NOMO-1 treated with dmso at 0.1 percent for 144 hours (cell line): ENCODE results near the gene GEMIN4.
"Not testable (repeated sequence)": the region's sequence is repeated elsewhere in the genome, so short reads cannot be mapped to it uniquely, and the experiment has no call there.

Source experiments
- DNase-seq: peaks from one replicate; lab custom pipeline; 2025; ENCODE audit not compliant: unreplicated experiment; lab: John Stamatoyannopoulos, UW

The GEMIN4 gene

DNA sequence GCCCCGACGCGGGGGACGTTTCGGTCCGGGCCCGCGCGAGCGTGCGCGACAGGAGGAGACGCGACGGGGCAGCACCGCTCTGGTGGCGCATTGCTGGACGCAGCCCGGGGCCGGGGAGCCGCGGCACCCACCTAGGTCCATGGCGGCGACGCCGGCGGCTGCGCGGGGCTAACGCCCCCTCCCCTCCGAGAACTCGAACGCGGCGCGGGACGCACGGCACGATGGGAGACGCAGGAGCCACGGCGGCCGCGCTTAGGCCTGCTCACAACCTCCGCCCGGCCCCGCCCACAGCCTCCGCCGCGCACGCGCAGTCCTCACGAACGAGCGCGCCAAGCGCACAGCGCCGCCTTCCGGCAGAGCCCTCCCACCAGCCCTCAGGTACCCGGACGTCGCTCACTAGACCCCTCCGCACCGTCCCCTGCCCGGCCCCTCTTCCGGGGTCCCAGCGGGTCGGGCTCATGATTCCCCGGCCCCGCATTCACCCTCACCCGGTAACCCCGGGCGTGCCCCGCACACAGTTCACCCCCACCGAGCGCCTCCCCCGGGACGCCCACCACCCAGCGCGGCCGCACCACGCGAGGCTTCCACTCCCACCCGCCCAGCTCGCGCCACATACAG lies at the start of gene GEMIN4:
Gene GEMIN4, minus strand, starts transcription at position 263 of the 618 bp plus-strand sequence. Its CDS starts 122 bp downstream, at position 141.
- DNase-seq = peak; percentile 82

GRCh38 chr17:801660-802059 lies 49.6 kb upstream of the GEMIN4 start:
- no peak for DNase-seq

DNA sequence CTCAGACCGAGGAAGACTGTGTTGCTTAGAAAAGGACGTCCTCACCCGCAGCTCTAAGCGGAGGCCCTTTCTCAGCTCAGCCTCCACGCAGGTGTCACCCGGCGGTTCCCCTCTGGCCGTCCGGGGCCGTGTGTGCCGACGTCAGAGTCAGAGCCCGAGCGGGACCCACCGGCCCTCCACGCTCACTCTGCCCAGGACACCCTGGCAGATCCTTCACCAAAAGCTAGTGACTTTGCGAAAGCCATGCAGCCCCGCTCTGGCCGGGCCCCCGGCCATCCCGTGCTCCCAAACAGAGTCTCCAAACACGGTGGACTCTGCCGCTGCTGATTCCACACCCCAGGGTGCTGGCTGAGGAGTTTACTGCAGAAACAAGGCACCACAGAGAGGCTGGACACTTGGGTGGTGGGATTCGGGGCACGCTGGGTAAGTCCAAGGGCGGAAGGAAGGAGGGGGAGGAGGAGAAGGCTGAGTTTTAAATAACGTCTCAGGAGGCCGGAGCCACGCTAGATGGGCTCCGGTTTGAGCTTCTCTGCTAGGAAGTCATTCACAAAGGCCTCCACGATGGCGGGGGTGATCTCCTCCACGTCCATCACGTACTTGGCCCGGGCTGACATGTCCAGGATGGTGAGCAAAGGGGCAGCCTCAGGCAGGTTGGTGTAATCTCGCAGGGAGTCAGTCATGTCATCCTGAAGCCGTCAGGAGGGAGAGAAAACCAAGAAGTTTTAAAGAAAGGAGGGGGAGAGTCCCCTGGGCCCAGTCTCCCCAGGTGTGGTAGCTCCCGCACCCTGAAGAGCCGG lies 48.6 kb upstream of the GEMIN4 start:
- DNase-seq = no peak

DNA sequence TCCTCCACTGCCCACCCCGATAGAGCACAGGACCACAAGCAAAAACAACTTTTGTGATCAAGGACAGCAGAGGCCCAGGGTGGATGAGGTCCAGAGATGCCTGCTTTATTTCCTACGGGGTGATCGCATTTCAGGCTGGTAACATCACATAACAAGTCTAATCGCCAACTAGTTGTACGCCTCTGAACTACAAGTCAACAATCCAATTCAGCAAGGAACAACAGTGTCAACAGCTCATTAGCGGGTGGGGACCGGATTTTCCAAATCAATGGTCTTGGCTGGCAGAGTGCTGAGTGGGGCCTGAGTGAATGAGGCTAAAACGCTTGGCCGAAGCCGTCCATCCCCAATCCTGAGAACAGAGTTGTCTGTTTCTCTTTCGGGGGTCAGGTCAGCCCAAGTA lies 47.2 kb upstream of the GEMIN4 start:
- no peak for DNase-seq

DNA sequence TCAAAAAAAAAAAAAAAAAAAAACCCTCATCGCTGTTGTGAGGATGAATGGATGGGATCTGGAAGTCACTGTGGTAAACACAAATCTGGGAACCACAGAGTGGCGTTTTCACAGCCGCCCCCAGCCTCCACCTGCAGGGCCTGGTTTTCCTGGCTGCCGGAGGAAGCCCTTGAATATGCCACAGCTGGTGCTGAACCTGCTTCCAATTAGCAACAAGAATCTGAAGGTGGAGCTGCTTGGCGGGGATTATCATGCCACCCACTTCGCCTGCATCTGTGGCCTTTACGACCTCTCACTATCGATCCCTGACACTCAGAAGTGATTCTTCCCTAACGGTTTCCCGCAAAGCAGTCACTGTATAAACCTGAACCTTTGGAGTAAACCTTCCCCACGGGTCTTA lies 46.2 kb upstream of the GEMIN4 start:
- no peak for DNase-seq

DNA sequence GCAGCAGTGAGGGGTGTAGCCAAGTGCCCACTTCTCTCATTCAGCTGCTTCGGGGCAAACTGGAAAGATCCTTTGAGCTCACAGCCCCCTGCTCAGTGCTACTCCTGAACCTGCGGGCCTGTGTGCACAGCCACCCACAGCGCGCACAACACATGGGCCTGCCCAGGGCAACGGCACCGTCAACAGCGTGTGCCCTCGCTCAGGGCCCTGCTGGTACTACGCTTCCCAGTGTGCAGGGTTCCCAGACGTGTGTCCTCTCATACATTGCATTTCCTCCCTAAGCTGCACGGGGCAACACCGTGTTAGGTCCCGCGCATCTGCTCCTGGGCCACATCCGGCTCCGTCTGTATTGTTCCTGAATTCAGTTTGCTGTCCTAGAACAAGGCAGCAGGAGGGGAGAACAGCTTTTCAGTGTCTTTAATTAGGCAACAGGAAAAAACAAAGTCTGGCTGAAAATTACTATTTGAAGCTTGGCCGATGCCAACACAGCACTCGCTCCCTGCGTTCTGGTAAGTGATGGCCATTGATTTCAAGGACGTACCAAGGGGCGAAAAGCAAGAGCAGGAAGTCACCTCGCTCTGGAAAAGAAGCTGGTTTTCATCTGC lies 45.3 kb upstream of the GEMIN4 start:
- DNase-seq = no peak

- no peak for DNase-seq
Observed at GRCh38 chr17:796609-797008, 44.5 kb upstream of the GEMIN4 start.

DNA sequence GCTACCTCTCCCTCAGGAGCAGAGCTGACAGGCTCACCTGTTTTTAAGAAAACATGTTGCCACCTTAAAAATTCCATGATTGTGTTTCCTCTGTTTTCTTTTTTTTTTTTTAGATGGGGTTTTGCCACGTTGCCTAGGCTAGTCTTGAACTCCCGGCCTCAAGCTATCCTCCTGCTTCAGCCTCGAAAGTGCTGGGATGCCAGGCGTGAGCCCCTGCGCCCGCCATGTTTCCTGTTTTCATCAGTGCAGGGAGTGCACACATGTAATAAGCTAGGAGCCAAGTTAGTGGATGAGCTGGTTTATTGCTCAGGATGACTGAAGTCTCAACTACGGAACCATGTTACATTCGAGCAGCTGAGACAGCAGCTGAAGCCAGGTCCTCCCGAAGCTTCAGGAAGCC lies 43.7 kb upstream of the GEMIN4 start:
- DNase-seq = no peak

- DNase-seq = no peak
Observed at GRCh38 chr17:795276-795675, 43.2 kb upstream of the GEMIN4 start.

DNA sequence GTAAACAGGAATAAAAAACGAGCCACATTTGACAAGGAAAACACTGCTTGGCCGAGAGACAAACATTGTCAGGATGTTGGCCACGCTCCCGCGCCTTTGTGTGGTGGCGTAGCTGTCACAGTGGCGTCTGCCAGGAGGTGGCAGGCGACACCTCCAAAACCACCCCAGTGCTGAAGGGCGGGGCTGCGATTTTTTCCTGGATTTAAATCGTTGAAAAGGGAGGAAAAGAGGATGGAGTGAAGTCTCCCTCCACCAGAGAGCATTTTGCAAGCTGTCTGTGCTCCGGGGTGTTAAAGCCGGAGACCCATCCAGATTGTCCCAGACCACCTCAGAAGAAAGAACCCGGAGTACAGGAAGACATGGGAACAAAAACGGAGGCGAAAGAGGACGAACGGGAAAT lies 42.8 kb upstream of the GEMIN4 start:
- no peak for DNase-seq

DNA sequence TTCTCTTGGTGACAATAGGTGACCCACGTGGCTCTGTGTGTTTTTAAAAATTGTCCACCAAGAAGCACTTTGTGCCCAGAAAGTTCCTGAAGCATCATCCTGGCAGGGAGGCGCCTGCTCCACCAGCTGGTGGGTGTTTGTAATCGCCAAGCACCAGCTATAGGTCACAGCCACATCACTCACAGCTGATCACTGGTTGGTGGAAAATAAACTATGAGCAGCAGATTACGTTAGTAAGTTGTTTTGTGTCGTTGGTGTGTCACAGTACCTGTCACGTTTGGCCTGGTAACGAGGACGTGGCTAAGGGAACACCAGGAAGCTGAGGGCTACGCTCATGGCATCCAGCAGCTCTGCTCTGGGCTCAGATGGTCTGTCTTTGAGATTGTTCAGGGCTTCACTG lies 40.2 kb upstream of the GEMIN4 start:
- no peak for DNase-seq

DNA sequence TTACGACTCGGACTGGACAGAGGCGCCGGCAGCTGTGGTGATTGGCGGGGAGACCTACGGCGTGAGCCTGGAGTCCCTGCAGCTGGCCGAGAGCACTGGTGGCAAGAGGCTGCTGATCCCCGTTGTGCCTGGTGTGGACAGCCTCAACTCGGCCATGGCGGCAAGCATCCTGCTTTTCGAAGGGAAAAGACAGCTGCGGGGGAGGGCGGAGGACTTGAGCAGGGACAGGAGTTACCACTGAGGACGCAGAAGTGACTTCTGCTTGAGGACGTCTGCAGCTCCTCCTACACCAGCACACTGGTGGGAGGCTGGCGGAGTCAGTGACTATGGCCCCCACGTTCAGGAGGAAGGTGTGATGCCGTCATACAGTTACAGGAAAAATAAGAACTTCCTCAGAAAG lies 39.8 kb upstream of the GEMIN4 start:
- no peak for DNase-seq

GRCh38 chr17:790874-791247 lies 38.8 kb upstream of the GEMIN4 start:
- DNase-seq = not testable (repeated sequence)

GRCh38 chr17:789931-790873 lies 38.1 kb upstream of the GEMIN4 start:
- DNase-seq = not testable (repeated sequence)

DNA sequence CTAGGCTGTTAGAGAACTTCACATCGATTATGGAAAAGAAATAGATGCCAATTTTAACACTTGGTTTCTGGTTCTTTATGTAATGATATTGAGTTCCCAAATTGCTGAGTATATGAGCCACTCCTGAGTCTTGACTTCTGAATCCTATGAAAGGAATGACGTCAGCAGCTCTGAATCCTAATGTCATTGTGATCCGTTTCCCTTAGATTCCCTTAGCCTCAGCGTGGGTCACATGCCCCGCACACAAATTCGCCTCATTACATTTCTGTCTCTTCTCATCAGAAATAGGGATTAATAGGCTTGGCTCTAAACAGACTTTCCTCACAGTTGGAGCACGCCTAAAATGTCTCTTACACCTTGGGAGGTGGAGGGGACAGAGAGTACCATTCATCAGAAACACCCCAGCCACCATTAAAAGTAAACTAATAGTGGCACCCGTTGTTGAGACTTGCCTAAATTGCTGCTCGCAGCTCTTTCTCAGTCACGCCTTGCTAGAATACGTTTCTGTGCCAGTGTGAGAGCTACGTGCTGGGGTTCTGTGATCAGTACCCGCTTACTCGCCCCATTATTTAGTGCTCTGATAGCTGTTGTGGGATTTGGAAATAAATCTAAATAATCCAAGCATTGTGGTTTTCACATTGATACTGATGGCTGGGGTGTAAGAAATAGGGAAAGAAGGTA lies 37.2 kb upstream of the GEMIN4 start:
- DNase-seq = no peak

DNA sequence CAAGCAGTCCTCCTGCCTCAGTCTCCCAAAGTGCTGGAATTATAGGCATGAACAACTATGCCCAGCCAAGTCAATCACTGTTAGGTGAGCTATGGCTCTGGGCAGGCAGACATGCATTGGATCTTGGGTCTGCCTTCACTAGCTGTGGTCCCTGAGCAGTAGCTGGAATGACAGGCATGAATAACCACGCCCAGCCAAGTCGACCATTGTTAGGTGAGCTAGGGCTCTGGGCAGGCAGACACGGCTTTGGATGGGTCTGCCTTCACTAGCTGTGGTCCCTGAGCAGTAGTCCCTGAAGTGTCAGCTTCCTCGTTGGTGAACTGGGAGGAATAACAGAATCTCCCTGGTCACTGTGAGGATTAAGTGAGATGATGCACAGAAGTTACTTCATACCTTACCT lies 36.5 kb upstream of the GEMIN4 start:
- no peak for DNase-seq

DNA sequence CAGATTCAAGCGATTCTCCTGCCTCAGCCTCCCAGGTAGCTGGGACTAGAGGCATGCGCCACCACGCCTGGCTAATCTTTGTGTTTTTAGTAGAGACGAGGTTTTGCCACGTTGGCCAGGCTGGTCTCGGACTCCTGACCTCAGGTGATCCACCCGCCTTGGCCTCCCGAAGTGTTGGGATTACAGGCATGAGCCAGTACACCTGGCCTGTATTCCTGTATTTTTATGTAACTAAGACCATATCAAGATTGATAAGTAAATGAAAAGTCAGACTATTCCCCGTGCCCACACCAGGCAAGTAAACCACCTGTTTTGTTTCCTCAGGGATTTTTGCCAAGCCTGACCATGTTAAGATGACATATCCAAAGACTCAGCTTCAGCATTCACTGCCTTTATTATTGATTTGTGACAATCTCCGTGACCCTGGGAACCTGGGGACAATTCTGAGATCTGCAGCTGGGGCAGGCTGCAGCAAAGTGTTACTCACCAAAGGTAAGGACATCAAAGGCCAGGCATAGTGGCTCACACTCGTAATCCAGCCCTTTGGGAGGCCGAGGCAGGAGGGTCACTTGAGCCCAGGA lies 35.7 kb upstream of the GEMIN4 start:
- no peak for DNase-seq

- not testable (repeated sequence) for DNase-seq
Observed at GRCh38 chr17:785901-786300, 33.8 kb upstream of the GEMIN4 start.

DNA sequence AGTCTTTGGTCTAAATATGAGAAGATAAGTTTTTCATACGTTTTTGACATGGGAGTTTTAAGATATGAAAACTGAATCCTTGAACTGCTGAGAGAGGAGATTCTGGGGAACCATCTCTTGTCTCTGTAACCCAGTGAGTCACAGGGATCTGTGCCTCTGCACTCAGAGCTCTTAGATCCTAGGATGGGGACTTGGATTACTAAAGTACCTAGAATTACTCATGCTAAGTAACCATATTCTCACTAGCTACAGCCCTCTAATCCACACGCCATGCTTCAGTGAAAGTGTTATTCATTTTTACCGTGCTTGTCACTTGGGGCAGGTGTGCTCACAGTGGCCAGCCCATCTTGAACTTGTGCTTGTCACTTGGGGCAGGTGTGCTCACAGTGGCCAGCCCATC lies 32.1 kb upstream of the GEMIN4 start:
- DNase-seq = no peak
